Prostate gland (tissue), 2 donors: Measurements from ENCODE around the gene TRNP1.

Experiments used
- POLR2A ChIP-seq: fragments of 450-650 bp; IDR thresholded peaks from one replicate; pipeline ENCODE4 v1.6.1; 2016; ENCODE audit warnings: antibody characterized with exemption, mild to moderate bottlenecking
- TF ChIP-seq, protein P1 (sequence below), 4 experiments: fragments of 200-600 bp in 2 of 4; fragments of 450-650 bp in 2 of 4; sonication (generic) in 2 of 4; IDR thresholded peaks; 1 replicate in 3 of 4; 2 replicates in 1 of 4; pipeline ENCODE4 v1.5.1; 2016 to 2019; ENCODE audit warnings: antibody characterized with exemption in 4 of 4, mild to moderate bottlenecking in 2 of 4, moderate library complexity in 2 of 4

DNA sequence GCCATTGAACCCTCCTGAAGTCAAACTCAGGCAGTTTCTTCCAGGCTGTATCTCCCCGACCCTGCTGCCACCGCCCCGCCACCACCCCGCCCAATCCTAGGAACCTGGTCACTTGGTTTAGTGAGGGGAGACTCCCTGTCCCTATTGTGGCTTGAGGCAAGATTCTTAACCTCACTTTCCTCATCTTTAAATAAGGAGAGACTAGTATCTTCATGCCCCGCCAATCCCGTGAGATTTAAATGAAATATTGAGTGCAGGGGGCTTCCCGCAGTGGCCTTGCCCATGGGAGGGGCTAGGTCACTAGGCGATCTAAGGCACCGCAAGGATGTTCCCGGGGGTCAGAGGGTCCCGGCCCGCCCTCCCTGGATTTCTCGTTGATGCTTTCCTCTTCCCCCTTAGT is 34.2 kb upstream of the TRNP1 start:
- TF ChIP-seq, protein P1, sequence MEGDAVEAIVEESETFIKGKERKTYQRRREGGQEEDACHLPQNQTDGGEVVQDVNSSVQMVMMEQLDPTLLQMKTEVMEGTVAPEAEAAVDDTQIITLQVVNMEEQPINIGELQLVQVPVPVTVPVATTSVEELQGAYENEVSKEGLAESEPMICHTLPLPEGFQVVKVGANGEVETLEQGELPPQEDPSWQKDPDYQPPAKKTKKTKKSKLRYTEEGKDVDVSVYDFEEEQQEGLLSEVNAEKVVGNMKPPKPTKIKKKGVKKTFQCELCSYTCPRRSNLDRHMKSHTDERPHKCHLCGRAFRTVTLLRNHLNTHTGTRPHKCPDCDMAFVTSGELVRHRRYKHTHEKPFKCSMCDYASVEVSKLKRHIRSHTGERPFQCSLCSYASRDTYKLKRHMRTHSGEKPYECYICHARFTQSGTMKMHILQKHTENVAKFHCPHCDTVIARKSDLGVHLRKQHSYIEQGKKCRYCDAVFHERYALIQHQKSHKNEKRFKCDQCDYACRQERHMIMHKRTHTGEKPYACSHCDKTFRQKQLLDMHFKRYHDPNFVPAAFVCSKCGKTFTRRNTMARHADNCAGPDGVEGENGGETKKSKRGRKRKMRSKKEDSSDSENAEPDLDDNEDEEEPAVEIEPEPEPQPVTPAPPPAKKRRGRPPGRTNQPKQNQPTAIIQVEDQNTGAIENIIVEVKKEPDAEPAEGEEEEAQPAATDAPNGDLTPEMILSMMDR (IDR thresholded peaks at IDR 0.05): no peak
- TF ChIP-seq POLR2A: no peak
